Measurements from ENCODE around the gene ZFAND3.
A peak's percentile ranks its signal among the peaks of the same experiment; 100 is the strongest.

Gene ZFAND3

DNA sequence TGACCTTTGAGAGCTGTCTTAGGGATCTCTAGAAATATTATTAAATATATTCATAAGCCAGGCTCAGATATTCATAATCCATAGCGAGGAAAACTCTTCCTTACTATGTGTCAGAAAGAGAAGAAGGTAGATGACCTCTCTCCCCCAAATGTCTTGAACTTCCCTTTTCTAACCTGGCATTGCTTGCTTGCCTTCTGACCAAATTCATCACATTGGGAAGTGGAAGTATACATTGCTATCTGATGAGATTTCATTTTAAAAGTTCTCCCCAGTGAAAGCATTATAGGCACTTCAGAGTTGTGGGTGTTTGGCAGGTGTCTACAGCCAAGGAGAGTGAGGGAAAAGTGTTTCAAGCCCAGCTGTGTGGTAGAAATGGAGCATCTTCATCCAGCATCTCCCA lies 197.3 kb downstream of the ZFAND3 start:
- no peak for DNase-seq

GRCh38 chr6:38018755-38019165 lies 199.2 kb downstream of the ZFAND3 start:
- DNase-seq, result no peak

- DNase-seq, result no peak
These were observed 201.1 kb downstream of the ZFAND3 start for GRCh38 chr6:38020593-38020992.

- DNase-seq, result no peak
These were observed 201.5 kb downstream of the ZFAND3 start for GRCh38 chr6:38021029-38021428.

DNA sequence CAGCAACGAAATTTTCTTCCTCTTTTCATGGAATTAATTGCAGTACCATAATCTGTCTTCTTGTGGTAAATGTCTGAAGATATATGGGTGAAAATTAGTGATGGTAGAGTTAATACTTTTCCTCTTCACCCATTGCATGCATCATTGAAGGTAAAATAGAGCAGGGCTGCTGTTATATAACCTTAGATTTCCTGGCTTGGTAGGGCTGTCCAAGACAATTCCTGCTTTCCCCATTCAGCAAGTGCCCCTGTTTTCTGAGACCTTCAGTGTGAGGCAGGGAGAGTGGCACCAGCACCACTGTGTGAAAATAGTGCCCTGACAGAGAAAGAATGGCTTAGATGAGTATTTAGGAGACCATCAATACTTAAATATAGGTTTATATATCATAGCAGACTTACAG lies 202.0 kb downstream of the ZFAND3 start:
- no peak for DNase-seq

GRCh38 chr6:38022688-38023087 lies 203.2 kb downstream of the ZFAND3 start:
- DNase-seq, result no peak

GRCh38 chr6:38024908-38025307 lies 205.4 kb downstream of the ZFAND3 start:
- DNase-seq, result no peak

- no peak for DNase-seq
These were observed 205.9 kb downstream of the ZFAND3 start for GRCh38 chr6:38025451-38025850.

GRCh38 chr6:38027685-38028373 lies 208.3 kb downstream of the ZFAND3 start:
- no peak for DNase-seq

DNA sequence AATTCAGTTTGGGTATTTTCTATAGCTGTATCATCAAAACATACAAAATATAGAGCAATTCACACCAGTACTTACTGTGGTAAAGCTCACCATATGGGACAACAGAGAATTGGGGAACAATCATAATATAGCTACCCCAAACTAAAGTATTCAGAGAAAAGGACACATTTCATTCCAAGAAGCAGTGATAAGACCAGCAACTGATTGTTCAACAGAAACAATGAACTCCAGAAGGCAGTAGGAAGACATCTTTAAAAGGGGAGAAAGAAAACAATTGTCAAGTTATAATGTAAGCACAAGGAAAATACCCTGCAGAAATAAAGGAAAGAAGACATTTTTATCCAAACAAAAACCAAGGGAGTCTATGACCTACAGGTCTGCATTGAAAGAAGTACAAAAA lies 210.9 kb downstream of the ZFAND3 start:
- no peak for DNase-seq

- no peak for DNase-seq
These were observed 213.3 kb downstream of the ZFAND3 start for GRCh38 chr6:38032797-38033196.

DNA sequence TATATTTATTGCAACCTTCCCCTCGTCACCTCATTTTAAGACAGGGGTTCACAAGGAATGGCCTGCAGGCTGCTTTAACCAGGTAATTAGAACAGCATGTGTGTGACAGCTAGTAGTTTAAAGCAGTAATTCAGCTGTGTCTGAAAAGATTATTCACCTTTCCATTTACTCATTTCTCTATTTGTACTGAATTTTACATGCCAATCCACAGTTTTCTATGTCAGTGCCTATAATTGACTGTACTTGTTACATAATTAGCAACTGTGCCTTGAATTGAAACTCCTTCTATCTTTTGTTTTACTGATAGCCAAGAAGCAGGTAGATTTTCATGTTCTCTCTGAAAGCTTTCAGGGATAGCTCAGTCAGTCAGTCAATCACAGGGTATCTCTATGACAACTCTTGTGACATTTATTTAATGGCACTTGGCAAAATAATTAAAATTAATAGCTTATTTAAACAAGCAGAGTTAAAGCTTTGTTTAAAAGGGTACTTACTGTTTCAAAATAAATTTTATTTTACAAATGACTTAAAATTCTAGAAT lies 214.0 kb downstream of the ZFAND3 start:
- DNase-seq, result no peak

DNA sequence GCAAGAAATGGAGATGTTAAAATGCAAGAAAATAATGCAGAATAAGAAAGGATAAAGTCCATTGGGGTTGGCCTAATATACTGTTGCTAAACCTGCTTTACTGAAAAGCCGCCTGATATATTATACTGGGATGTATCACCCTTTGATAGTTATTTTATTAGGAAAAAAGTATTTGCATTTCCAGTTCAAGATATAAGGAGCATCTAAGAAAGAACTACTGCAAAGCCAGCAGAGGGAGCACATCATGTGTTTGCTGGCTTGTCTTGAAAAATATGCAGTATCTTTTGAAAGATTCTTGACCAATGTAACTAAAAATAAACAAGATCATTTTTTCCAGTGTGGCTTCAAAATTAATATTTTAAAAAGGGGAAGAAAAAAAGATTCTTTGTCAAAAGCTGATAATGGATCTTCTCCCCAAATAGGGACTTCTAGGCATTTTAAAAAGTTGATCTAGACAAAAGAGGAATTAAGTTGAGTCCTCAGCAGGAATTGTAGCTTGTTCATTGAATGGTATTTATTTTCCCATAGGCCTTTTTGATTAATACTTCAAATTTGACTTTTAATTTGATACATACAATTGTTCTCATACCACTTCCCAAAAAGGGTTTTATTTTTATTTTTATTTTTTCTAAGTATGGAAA lies 214.9 kb downstream of the ZFAND3 start:
- DNase-seq, result no peak

- no peak for DNase-seq
These were observed 216.0 kb downstream of the ZFAND3 start for GRCh38 chr6:38035478-38035877.

DNA sequence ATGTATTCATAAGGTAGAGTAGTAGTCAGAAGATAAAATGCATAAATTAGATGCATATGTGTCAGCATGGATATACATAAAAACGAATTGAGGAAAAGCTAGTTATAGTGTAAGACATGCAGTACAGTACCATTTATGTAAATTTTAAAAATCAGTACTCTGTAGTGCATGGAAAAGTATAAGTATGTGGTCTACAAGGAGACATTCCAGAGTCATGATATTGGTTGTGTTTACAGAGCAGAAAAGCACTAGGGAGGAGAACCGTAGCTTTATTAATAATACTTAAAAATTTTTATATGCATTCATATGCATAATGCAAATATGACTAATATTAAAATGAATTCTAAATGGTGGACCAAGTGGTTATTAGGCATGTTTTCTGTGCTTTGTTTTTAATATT lies 220.0 kb downstream of the ZFAND3 start:
- DNase-seq, result no peak

DNA sequence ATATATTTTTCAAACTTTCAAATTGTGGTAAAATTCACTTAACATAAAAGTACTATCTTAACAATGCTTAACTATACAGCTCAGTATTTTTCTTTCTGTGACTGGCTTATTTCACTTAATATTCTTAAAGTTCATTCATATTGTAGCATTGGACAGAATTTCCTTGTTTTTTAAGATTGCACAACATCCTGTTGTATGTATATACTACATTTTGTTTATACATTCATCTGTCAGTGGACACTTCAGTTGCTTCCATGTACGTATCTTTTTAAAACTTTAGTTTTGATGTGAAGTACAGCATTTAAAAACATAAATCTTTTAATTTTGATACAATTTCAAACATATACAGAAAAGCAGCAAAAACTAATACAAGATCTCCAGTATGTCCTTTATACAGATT lies 220.7 kb downstream of the ZFAND3 start:
- no peak for DNase-seq

DNA sequence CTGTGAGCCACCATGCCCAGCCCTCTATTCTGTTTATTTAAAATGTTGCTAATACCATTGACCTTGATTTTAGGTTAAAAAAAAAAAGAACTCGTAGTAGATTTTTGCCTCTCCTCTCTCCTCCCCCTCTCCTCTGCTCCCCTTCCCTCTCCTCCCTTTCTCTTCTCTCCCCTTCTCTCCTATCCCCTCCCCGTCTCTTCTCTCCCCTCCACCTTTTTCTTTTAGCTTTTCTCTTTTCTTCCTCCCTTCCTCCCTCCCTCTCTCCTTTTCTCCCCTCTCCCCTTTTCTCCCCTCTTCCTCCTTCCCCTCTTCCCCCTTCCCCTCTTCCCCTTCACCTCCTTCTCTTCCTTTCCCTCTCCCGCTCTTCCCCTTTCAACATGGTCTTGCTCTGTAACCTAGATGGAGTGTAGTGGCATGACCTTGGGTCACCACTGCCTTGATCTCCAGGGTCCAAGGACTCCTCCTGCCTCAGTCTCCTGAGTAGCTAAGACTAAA lies 223.8 kb downstream of the ZFAND3 start:
- DNase-seq, result no peak

GRCh38 chr6:38045701-38046305 lies 226.3 kb downstream of the ZFAND3 start:
- no peak for DNase-seq

GRCh38 chr6:38047562-38047961 lies 228.0 kb downstream of the ZFAND3 start:
- DNase-seq, result no peak

- peak; percentile 43 for DNase-seq
These were observed 230.4 kb downstream of the ZFAND3 start for GRCh38 chr6:38049861-38050397.

GRCh38 chr6:38051819-38052434 lies 232.4 kb downstream of the ZFAND3 start:
- no peak for DNase-seq

DNA sequence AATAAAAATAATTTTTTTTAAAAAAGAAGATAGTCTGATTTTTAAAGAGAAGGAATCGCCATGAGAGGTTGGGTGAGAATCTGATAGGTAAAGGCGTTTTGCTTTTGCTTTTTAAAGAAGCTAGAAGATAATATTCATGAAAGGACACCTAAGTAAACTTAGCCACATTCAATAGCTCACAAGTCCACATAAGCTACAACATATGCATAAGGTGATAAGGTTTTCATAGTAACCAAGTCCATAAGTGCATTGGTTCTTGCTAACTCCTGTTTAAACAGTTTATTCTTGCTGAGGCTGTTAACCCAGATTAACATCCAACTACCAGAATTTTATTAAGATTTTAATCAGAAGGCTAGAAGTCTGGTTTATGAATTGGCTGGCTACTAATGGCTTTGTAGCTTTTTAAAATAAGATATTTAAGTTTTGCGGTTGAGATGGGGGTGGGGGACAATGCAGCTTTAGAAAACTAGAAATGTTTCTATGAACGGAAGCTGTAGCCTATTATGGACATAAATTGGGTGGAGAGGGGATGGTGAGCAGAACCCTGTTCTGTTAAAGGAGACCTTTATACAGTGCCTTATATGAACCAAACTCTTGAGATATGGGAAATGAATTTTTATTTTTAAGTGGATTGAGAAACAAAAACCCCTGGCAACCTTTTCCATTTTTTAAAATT lies 235.1 kb downstream of the ZFAND3 start:
- no peak for DNase-seq

DNA sequence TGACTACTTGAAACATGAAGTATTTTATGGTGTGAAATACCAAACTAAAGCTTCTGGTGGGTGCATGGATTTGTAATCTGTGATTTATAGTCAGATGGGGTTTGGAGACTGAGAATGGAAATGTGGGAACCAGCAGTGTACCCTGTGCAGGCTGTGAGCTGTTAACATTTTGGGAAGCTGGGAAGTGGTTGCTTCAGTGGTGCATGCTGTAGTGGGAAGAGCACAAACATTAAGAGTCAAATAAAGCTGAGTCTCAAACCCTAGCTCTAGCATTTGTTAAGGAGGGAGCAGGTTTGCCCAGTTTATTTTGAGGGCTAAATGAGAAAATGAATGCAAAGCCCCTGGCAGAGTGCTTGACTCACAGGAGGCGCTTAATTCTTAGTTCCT lies 235.7 kb downstream of the ZFAND3 start:
- no peak for DNase-seq

All from NCI-H2171 (cell line).